Measurements from ENCODE around the gene CXADR.

The CXADR gene

GRCh38 chr21:17548262-17548661 lies 35.4 kb downstream of the CXADR start:
- no peak for TF ChIP-seq CTCF (IDR thresholded peaks at IDR 0.05)
- H3K9me3 ChIP-seq (ENCODE audit: control insufficient read depth, low read length) = no peaks in the 10 kb centered on the region
- no peak overlapping the region for H3K27ac ChIP-seq
- no peaks in the 10 kb centered on the region for H3K36me3 ChIP-seq (ENCODE audit: control insufficient read depth, insufficient read depth, low read length)
- H3K27me3 ChIP-seq (ENCODE audit: control insufficient read depth, insufficient read depth, low read length) = no peaks in the 10 kb centered on the region
- no peak overlapping the region for H3K4me3 ChIP-seq (ENCODE audit: low read depth, low read length)
- no peaks in the 10 kb centered on the region for H3K79me2 ChIP-seq
- H3K4me1 ChIP-seq = no peaks in the 10 kb centered on the region
- no peak overlapping the region for H3K4me2 ChIP-seq (ENCODE audit: low read length)
- H2AFZ ChIP-seq = no peak overlapping the region
- H3K9ac ChIP-seq = no peak overlapping the region

GRCh38 chr21:17550671-17551308 lies 37.9 kb downstream of the CXADR start:
- no peak for TF ChIP-seq CTCF (IDR thresholded peaks at IDR 0.05)
- Histone ChIP-seq H3K27me3 (ENCODE audit: control insufficient read depth, insufficient read depth, low read length) (no peaks in the 10 kb centered on the region), H3K79me2 (no peaks in the 10 kb centered on the region), H3K9ac (no peak overlapping the region), H3K27ac (no peak overlapping the region), H3K9me3 (ENCODE audit: control insufficient read depth, low read length) (no peaks in the 10 kb centered on the region), H3K36me3 (ENCODE audit: control insufficient read depth, insufficient read depth, low read length) (no peaks in the 10 kb centered on the region), H3K4me3 (ENCODE audit: low read depth, low read length) (no peak overlapping the region), H3K4me1 (no peaks in the 10 kb centered on the region), H3K4me2 (ENCODE audit: low read length) (no peak overlapping the region), H2AFZ (no peak overlapping the region)

GRCh38 chr21:17552410-17552809 lies 39.6 kb downstream of the CXADR start:
- Histone ChIP-seq H3K79me2 (no peaks in the 10 kb centered on the region), H3K27ac (no peak overlapping the region), H3K27me3 (ENCODE audit: control insufficient read depth, insufficient read depth, low read length) (no peaks in the 10 kb centered on the region), H3K9me3 (ENCODE audit: control insufficient read depth, low read length) (no peaks in the 10 kb centered on the region), H3K36me3 (ENCODE audit: control insufficient read depth, insufficient read depth, low read length) (no peaks in the 10 kb centered on the region), H3K4me2 (ENCODE audit: low read length) (no peak overlapping the region), H3K4me3 (ENCODE audit: low read depth, low read length) (no peak overlapping the region), H3K9ac (no peak overlapping the region), H2AFZ (no peak overlapping the region), H3K4me1 (no peaks in the 10 kb centered on the region)
- TF ChIP-seq CTCF (IDR thresholded peaks at IDR 0.05) = no peak

- Histone ChIP-seq H3K4me2 (ENCODE audit: low read length) (no peak overlapping the region), H3K79me2 (no peaks in the 10 kb centered on the region), H3K9ac (no peak overlapping the region), H3K4me3 (ENCODE audit: low read depth, low read length) (no peak overlapping the region), H3K27me3 (ENCODE audit: control insufficient read depth, insufficient read depth, low read length) (no peaks in the 10 kb centered on the region), H3K27ac (no peak overlapping the region), H3K4me1 (no peaks in the 10 kb centered on the region), H3K36me3 (ENCODE audit: control insufficient read depth, insufficient read depth, low read length) (no peaks in the 10 kb centered on the region), H3K9me3 (ENCODE audit: control insufficient read depth, low read length) (no peaks in the 10 kb centered on the region), H2AFZ (no peak overlapping the region)
- TF ChIP-seq CTCF (IDR thresholded peaks at IDR 0.05) = no peak
These were observed 41.3 kb downstream of the CXADR start for GRCh38 chr21:17554120-17554519.
